ENCODE data around the gene LY6G5C.

DNA sequence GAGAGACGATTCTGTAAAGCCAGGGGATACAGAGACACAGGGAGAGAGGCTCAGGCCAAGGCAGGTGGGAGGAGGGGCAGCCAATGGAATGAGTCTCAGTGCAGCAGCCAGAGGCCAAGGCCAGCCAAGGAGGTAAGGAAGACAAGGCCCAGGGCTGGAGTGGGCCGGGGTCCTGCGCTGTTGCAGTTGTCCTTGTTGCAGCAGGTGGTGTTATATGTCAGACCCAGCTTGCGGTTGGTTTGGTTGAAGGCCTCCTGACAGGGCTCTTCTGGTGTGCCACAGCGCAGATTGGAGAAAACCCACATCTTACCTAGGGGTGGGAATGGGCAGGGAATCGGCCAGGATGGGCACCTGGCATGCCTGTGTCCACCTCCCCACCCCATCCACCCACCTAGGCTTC is 38.1 kb upstream of the LY6G5C start:
- TF ChIP-seq, protein P1, sequence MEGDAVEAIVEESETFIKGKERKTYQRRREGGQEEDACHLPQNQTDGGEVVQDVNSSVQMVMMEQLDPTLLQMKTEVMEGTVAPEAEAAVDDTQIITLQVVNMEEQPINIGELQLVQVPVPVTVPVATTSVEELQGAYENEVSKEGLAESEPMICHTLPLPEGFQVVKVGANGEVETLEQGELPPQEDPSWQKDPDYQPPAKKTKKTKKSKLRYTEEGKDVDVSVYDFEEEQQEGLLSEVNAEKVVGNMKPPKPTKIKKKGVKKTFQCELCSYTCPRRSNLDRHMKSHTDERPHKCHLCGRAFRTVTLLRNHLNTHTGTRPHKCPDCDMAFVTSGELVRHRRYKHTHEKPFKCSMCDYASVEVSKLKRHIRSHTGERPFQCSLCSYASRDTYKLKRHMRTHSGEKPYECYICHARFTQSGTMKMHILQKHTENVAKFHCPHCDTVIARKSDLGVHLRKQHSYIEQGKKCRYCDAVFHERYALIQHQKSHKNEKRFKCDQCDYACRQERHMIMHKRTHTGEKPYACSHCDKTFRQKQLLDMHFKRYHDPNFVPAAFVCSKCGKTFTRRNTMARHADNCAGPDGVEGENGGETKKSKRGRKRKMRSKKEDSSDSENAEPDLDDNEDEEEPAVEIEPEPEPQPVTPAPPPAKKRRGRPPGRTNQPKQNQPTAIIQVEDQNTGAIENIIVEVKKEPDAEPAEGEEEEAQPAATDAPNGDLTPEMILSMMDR (optimal IDR thresholded peaks at IDR 0.05 in 1 of 3, IDR thresholded peaks at IDR 0.05 in 1 of 3, conservative IDR thresholded peaks at IDR 0.05 in 1 of 3; ENCODE audit: extremely low read depth in 1 of 3, insufficient read depth in 2 of 3, low read length in 3 of 3): no peak
- TF ChIP-seq EZH2 (IDR thresholded peaks at IDR 0.05; ENCODE audit: low read length): no peak

All from keratinocyte (primary cell).